ENCODE results near the gene DNAJC6.

GRCh38 chr1:65267271-65267670, 42.1 kb upstream of the DNAJC6 start:
- TF ChIP-seq CTCF (optimal IDR thresholded peaks at IDR 0.05 in 1 of 3, IDR thresholded peaks at IDR 0.05 in 1 of 3, conservative IDR thresholded peaks at IDR 0.05 in 1 of 3; ENCODE audit: extremely low read depth in 1 of 3, insufficient read depth in 2 of 3, low read length in 3 of 3) (no peak), EZH2 (IDR thresholded peaks at IDR 0.05; ENCODE audit: low read length) (no peak)

Measured in keratinocyte (primary cell).